HG03558 (cell line): ENCODE results near the gene TEX29.

Source experiments
- ATAC-seq: cut with Tn5 transposase; IDR thresholded peaks from one replicate; pipeline ENCODE4 v1.9.1; 2021; ENCODE audit warnings: moderate number of reproducible peaks; ENCODE audit not compliant: unreplicated experiment; ENCODE audit errors: extremely low read depth

The TEX29 gene

DNA sequence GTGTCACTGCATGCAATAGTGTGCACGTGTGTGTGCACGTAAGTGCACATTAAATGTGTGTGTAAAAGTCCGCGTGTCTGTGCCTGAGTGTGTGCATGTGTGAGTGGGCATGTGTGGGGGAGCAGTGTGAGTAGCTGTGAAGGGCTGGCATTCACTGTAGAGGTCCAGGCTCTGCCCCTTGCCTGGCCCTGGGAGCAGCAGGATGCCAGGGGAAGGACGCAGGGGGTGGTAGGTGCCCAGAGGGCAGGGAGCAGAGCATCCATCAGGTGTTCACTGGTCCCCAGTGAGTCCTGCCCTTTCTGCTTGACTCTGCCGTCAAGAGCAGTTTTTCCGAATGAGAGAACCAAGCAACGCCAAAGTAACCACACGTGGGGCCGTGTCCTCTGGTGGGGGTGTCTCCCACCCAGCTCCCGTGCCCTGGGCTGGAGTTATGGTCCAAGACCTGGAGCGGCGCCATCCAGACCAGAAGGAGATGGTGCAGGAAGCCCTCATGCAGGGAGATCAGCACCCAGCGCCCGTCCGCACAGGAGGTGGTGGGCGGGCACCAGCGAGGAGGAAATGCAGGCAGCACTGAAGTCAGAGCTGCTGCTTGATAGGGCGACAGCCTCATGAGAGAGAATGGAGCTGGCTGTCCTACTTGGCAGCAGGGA lies 68.5 kb downstream of the TEX29 start:
- no peak for ATAC-seq

GRCh38 chr13:111389621-111390521 lies 69.4 kb downstream of the TEX29 start:
- ATAC-seq: no peak

DNA sequence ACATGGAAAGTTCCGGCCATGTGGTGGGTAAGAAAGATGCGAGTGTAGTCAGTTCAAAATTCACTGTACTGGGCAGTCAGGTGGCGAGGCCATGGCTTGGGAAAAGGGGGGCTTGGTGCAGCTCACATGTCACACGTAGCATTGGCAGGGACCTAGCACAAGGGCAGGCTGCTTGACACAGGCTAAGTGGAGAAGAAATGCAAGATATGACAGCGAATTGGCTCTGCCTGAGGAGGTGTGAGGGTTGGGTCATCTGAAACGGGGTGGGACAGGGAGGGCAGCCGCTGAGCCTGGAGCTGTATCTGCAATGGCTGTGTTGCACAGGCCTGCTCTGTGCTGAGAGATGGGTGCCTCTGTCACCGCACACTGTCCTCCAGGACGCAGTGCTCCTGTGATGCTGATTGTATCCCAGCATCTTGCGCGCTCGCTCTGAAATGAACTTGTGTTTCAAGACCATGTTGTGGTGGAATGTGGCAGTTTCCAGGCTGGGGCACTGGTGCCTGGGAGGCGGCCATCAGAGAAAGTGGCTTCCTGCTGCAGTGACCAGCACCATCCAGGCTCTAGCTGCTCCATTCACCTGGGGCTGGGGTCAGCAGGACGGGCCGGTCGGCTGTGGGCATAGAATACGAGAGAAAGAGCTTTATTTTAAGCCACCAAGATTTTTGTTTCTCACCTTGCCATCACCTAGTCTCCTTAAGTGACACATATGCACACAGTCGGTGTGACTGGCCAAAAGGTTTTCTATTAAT lies 70.3 kb downstream of the TEX29 start:
- ATAC-seq: no peak

DNA sequence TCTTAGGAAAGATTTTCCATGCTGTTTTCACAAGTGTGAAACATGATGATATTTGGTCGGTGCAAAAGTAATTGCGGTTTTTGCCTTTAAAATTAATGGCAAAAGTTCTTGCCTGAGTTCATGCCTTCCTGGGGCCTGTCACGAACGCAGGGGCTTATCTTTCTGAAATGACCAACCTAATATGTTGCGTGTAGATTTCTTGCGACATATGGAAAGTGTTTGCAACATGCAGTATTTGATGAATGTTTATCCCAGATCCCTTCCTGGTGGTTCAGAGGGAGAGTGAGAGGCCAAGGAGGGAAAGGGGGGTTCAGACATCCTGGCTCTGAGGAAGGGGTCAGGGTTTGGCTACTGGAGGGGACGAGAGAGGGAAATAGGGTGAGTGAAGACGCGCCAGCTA lies 72.0 kb downstream of the TEX29 start:
- no peak for ATAC-seq

- no peak for ATAC-seq
These were observed 72.9 kb downstream of the TEX29 start for GRCh38 chr13:111393221-111393790.
